WTC11 (cell line): ENCODE results near the gene DENND4B.

ENCODE experiments used
- CREB1 ChIP-seq: sonication (generic); formaldehyde crosslinking; IDR thresholded peaks from 2 replicates; pipeline ENCODE4 v1.8.0; 2023; ENCODE audit warnings: mild to moderate bottlenecking, missing genetic modification reagents
- ETV6 ChIP-seq: sonication (generic); formaldehyde crosslinking; IDR thresholded peaks from 2 replicates; pipeline ENCODE4 v1.8.1; 2022; ENCODE audit warnings: mild to moderate bottlenecking, missing genetic modification reagents
- JUN ChIP-seq: sonication (generic); formaldehyde crosslinking; IDR thresholded peaks from 2 replicates; pipeline ENCODE4 v1.8.0; 2023; ENCODE audit warnings: mild to moderate bottlenecking, missing genetic modification reagents
- NR2C2 ChIP-seq: sonication (generic); formaldehyde crosslinking; IDR thresholded peaks from 2 replicates; pipeline ENCODE4 v1.8.0; 2022; ENCODE audit warnings: mild to moderate bottlenecking, missing genetic modification reagents
- TF ChIP-seq, protein P1 (sequence below): fragments of 250-450 bp; sonication (Bioruptor Pico); IDR thresholded peaks from 2 replicates; pipeline ENCODE4 v1.9.0; 2021; ENCODE audit warnings: mild to moderate bottlenecking, borderline replicate concordance
- TF ChIP-seq, protein P2 (sequence below): sonication (generic); formaldehyde crosslinking; IDR thresholded peaks from 2 replicates; pipeline ENCODE4 v1.8.0; 2022; ENCODE audit warnings: mild to moderate bottlenecking, missing genetic modification reagents

DNA sequence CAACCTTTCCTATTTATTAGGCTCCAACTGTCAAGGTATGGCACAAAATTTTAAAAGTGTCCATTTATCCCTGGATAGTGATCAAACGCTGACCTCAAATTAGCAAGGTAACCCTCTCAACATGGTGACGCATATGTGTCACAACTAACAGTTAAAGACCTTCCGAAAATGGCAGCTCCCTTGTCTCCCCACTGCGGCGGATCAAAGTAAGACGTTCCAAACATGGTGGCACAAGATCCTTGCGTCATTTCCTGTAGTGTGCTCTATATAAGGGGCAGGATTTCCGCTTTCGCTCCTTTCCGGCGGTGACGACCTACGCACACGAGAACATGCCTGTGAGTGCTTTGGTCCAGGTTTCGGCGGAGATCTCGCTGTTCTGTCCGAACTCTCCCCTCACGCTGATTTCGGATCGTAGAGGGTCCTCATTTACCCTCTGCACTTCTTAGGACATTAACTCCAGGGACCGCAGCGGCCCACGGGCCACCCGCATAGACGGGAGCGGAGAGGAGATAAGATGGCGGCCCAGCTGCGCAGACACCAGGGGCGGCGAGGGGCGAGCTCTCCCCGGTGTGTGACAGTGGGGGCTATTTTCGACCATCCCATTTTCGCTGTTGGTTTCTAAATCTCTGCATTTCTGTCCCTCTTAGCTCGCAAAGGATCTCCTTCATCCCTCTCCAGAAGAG, 44.1 kb upstream of the DENND4B start, which contains the start of gene RPS27:
- TF ChIP-seq, protein P1, sequence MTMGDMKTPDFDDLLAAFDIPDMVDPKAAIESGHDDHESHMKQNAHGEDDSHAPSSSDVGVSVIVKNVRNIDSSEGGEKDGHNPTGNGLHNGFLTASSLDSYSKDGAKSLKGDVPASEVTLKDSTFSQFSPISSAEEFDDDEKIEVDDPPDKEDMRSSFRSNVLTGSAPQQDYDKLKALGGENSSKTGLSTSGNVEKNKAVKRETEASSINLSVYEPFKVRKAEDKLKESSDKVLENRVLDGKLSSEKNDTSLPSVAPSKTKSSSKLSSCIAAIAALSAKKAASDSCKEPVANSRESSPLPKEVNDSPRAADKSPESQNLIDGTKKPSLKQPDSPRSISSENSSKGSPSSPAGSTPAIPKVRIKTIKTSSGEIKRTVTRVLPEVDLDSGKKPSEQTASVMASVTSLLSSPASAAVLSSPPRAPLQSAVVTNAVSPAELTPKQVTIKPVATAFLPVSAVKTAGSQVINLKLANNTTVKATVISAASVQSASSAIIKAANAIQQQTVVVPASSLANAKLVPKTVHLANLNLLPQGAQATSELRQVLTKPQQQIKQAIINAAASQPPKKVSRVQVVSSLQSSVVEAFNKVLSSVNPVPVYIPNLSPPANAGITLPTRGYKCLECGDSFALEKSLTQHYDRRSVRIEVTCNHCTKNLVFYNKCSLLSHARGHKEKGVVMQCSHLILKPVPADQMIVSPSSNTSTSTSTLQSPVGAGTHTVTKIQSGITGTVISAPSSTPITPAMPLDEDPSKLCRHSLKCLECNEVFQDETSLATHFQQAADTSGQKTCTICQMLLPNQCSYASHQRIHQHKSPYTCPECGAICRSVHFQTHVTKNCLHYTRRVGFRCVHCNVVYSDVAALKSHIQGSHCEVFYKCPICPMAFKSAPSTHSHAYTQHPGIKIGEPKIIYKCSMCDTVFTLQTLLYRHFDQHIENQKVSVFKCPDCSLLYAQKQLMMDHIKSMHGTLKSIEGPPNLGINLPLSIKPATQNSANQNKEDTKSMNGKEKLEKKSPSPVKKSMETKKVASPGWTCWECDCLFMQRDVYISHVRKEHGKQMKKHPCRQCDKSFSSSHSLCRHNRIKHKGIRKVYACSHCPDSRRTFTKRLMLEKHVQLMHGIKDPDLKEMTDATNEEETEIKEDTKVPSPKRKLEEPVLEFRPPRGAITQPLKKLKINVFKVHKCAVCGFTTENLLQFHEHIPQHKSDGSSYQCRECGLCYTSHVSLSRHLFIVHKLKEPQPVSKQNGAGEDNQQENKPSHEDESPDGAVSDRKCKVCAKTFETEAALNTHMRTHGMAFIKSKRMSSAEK, result peak; percentile 83; the same call in 1 of the 2 replicates
- TF ChIP-seq NR2C2 (CRISPR knock-in tag) (no peak), JUN (CRISPR knock-in tag) (peak; percentile 88), CREB1 (peak; percentile 62; the same call in 1 of the 2 replicates), ETV6 (CRISPR knock-in tag) (peak; percentile 74; the same call in 1 of the 2 replicates)
- TF ChIP-seq, protein P2, sequence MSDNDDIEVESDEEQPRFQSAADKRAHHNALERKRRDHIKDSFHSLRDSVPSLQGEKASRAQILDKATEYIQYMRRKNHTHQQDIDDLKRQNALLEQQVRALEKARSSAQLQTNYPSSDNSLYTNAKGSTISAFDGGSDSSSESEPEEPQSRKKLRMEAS (CRISPR knock-in tag), result peak; percentile 80
